HG03108 (cell line): ENCODE results near the gene SOX13.
"Not testable (repeated sequence)": the region's sequence is repeated elsewhere in the genome, so short reads cannot be mapped to it uniquely, and the experiment has no call there.

Source experiments
- ATAC-seq: cut with Tn5 transposase; IDR thresholded peaks from one replicate; pipeline ENCODE4 v1.9.1; 2021; ENCODE audit warnings: moderate library complexity; ENCODE audit not compliant: unreplicated experiment

SOX13 gene

GRCh38 chr1:204072931-204073836 is at the start of gene SOX13:
SOX13 (plus strand) TSS chr1:204073115; CDS start chr1:204112916, 39,801 bp downstream.
- ATAC-seq = no peak

- ATAC-seq = no peak
Measured at GRCh38 chr1:204025917-204026707, 46.8 kb upstream of the SOX13 start.

- no peak for ATAC-seq
Measured at GRCh38 chr1:204027446-204027845, 45.5 kb upstream of the SOX13 start.

GRCh38 chr1:204029016-204029415 is 43.9 kb upstream of the SOX13 start:
- no peak for ATAC-seq

- ATAC-seq = no peak
Measured at GRCh38 chr1:204031098-204031710, 41.7 kb upstream of the SOX13 start.

GRCh38 chr1:204032642-204033235 is 40.2 kb upstream of the SOX13 start:
- no peak for ATAC-seq

- ATAC-seq = no peak
Measured at GRCh38 chr1:204033306-204033705, 39.6 kb upstream of the SOX13 start.

- ATAC-seq = no peak
Measured at GRCh38 chr1:204036882-204037655, 35.8 kb upstream of the SOX13 start.

GRCh38 chr1:204041232-204041767 is 31.6 kb upstream of the SOX13 start:
- no peak for ATAC-seq

GRCh38 chr1:204041803-204042505 is 31.0 kb upstream of the SOX13 start:
- no peak for ATAC-seq

GRCh38 chr1:204042516-204042915 is 30.4 kb upstream of the SOX13 start:
- ATAC-seq = no peak

GRCh38 chr1:204043680-204044079 is 29.2 kb upstream of the SOX13 start:
- ATAC-seq = no peak

- no peak for ATAC-seq
Measured at GRCh38 chr1:204044448-204044847, 28.5 kb upstream of the SOX13 start.

- ATAC-seq = no peak
Measured at GRCh38 chr1:204045430-204045829, 27.5 kb upstream of the SOX13 start.

GRCh38 chr1:204046346-204046745 is 26.6 kb upstream of the SOX13 start:
- ATAC-seq = no peak

GRCh38 chr1:204048796-204049195 is 24.1 kb upstream of the SOX13 start:
- not testable (repeated sequence) for ATAC-seq

- no peak for ATAC-seq
Measured at GRCh38 chr1:204051258-204051657, 21.7 kb upstream of the SOX13 start.

- no peak for ATAC-seq
Measured at GRCh38 chr1:204051718-204052117, 21.2 kb upstream of the SOX13 start.

- no peak for ATAC-seq
Measured at GRCh38 chr1:204053893-204054292, 19.0 kb upstream of the SOX13 start.
